HG03342 (cell line): ENCODE results near the gene HADHA.

Experiments used
- ATAC-seq: cut with Tn5 transposase; IDR thresholded peaks from one replicate; pipeline ENCODE4 v1.9.1; 2021; ENCODE audit warnings: mild to moderate bottlenecking, moderate library complexity; ENCODE audit not compliant: unreplicated experiment

Gene HADHA

DNA sequence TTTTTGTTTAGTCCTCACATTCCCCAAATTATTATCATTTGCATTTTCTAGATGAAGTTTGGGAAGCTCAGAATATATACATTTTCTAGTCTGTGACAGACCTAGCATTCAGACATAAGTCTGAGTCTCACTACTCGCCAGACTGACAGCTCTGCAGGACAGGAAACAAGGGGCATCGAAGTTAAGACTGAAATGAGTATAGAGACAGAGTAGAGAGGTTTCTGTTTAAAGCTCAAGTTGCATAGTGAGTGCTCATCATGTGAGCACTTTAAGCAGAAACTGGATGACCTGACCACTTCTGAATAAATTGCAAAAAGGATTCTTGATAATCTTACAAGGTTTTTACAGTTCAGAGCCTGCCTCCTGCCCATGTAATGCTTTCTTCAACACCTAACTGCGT is 1.4 kb upstream of the HADHA start:
- peak; percentile 46 for ATAC-seq

DNA sequence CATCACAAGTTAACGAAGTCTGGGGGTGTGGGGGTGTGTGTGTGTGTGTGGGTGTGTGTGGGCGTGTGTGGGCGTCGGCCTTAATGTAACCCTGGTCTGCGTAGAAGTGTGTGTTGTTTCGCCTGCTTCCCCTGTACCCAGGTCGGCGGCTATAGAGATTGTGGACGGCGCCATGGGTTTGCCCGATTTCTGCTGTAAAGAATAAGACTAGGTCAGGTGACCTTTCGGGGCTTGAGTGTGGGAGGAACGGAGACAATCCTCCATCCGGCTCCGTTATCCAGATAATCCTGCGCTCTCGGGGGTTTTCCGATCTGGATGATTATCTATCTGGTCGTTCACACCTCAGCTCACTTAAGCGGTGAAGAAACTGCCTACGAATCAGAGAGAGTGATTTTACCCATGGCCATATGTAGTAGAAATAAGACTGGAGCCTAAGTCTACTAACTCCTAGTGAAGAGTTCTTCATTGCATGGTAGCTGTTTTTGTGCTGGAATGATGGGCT is 850 bp upstream of the HADHA start:
- ATAC-seq = peak; percentile 11

DNA sequence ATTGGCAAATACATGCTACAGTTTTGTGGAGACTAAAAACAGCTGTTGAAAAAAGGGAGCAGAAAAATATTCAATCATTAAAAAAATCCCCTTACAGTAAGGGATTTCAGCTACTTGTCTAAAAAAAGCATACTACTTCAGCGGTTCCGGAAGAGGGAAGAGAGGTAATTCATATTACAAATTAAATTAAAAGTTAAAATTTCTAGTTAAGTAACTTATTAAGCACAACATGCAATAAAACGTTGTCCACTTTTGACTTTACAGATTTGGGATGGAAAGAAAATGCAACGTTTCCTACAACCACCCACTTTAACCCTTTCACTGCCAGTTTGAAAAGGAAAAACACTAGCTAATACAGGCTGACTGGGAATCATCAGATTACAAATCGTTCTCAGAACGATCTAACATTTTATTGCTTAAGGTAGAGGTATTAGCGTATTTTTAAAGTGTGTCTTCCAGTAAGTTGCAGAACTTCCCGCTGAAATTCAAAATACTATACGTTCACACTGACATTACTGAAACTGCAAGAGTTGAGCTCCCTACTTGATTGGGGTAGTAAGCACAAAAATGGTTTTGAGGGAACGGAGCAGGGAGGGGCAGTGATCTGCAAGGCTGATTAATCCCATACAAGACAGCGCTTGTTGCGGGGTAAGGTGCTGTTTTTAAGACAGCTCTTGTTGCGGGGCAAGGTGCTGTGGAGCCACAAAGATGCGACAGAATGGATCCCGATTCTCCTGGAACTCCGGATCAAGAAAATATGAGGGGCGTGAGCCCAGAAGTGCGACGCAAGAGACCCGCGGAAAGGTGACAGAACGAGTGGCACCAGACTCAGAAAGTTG is 743 bp downstream of the HADHA start:
- ATAC-seq = no peak

DNA sequence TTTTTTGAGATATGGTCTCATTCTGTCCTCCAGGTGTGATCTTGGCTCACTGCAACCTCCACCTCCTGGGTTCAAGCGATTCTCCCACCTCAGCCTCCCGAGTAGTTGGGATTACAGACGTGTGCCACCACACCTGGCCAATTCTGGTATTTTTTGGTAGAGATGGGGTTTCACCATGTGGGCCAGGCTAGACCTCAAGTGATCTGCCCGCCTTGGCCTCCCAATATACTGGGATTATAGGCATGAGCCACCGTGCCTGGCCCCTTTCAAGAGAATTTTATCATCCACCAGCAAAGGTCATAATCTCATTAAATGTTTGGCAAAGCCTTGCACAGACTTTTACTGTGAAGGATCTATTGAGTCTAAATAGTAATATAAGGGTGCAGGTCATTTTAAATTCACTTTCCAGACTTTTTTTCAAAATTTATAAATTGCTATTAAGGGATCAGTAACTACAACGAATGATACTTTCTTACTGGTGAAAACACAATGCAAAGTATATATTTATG is 2.5 kb downstream of the HADHA start:
- ATAC-seq = no peak

DNA sequence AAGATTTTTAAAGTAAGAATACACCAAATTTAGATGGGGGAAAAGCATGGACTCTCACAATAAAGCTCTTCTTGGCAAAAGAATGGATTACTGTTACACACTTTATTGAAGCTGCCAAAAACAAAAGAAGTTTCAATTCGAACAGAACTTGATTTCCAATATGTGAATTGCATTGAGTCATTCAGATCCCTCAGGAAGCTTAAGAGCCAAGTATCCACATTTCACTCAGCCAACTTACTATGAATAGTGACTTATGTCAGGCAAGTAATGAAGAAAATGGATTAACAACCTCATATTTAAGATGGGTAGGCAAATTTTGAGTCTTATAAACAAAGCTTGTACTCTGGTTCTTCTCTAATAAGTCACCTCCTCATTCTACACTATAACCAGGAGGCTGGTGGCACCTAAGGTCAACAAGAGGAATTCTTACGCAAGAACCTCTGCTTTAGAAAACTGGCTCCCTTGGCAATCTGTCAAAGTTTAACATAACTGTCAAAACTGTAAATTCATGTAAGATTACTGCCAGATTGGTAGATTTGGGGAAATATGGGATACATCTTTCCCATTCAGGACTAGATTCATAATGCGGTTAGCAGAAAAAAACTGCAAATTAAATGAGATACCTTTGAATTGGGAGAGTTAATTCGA is 6.0 kb downstream of the HADHA start:
- ATAC-seq = no peak

DNA sequence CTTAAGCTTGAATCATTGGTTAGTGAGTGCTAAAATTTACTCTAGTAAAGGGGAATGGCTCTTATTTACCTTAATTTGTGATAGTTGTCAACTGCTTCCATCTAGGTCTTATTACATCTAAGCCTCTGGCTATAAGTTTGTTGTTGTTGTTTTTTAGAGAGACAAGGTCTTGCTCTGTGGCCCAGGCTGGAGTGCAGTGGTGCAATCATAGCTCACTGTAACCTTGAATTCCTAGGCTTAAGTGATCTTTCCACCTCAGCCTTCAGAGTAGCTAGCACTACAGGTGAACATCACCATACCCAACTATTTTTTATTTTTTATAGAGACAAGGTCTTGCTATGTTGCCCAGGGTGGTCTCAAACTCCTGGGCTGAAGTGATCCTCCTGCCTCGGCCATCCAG is 6.6 kb downstream of the HADHA start:
- ATAC-seq = no peak

DNA sequence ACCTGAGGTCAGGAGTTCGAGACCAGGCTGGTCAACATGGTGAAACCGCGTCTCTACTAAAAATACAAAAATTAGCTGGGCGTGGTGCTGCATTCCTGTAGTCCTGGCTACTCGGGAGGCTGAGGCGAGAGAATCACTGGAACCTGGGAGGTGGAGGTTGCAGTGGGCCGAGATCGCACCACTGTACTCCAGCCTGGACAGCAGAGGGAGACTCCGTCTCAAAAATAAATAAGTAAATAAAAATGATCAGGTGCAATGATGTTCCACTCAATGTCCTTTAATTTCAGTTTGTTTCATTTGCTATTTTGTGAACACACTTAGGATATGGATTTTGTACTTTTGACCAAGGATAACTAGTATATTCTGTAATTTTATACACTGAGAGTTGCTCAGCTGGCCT is 9.3 kb downstream of the HADHA start:
- no peak for ATAC-seq

DNA sequence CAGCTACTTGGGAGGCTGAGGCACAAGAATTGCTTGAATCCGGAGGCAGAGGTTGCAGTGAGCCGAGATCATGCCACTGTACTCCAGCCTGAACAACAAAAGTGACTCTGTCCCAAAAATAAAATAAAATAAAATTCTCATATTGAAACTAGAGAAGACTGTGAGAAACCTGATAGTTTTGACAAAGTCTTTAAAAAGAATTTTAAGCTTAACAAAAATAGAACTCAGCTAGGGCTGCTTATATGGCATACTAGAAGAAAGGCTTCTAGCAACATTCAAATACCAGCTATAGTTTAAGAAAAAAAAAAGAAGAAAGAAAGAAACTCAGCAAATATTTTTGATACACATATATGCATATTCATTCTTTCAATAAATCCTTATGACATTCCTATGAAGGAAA is 13.6 kb downstream of the HADHA start:
- ATAC-seq = no peak

DNA sequence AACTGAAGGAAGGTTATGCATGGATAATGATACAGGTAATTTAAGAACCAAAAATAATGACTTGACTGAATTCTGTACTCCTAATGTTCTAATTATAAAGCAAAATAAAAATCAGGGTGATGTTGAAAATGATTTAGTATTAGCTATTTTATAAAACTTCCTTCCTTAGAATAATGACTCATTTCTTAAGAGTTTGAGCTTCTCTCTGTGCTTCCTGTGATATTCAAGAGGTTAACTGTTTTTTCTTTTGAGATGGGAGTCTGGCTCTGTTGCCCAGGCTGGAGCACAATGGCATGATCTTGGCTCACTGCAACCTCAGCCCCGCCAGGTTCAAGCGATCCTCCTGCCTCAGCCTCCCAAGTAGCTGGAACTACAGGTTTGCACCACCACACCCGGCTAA is 14.8 kb downstream of the HADHA start:
- no peak for ATAC-seq

DNA sequence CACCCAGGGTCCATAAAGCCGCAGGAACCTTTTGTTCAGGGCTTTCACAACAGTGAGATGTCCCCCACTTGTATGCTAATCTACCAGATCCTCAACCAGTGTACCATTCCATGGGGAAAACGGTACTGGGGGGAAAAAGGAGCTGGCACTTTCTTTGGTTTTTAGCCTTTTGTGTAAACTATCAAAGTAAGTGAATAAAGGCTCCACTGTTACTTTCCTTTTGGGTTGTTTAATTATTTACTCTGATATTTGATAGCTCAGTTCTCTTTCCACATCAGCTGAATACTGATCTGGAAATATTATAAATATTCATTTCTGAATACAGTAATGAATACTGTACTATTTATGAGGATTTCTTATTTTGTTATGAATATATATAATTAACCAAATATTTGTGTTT is 20.3 kb downstream of the HADHA start:
- ATAC-seq = no peak

DNA sequence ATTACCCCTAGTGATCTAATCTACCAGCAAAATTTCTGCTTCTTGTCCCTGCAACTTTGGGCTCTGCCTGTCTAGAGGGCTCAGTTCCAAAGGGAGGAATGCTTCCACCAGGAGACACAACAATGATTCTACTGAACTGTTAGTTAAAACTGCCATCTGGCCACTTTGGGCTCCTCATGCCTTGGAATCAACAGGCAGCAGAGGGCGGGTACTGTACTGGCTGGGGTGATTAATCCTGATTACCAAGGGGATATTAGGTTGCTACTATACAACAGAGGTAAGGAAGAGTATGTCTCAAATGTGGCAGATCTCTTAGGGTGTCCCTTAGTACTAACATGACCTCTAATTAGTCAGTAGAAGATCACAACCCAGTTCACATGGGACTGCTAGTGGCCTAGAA is 21.4 kb downstream of the HADHA start:
- no peak for ATAC-seq

DNA sequence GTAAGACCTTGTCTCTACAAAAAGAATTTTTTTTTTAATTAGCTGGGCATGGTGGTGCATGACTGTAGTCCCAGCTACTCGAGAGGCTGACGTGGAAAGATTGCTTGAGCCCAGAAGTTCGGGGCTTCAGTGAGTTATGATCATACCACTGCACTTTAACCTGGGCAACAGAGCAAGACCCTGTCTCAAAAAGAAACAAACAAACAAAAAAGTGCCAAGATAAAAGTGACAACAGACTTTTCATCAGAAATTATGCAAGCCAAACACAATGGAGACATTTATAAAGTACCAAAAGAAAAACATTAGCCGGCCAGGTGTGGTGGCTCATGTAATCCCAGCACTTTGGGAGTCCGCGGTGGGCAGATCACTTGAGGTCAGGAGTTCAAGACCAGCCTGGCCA is 26.7 kb downstream of the HADHA start:
- ATAC-seq = no peak

DNA sequence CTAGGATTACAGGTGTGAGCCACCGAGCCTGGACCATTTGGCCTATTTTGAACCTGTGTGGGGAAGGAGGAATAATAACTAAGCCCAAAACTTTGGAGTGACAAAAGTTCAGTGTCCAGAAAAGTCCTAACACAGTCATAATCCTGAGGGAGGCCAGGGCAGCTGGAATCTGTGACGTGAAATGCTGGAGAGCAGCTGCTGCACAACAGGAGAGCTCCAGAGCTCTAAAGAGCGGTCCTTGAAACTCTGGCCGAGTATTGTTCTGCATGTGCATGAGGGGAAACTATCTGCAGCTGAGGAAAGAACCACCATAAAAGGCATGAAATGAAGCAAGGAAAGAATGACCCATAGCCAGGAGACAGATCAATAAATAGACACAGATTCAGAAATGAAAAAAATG is 27.8 kb downstream of the HADHA start:
- ATAC-seq = no peak

DNA sequence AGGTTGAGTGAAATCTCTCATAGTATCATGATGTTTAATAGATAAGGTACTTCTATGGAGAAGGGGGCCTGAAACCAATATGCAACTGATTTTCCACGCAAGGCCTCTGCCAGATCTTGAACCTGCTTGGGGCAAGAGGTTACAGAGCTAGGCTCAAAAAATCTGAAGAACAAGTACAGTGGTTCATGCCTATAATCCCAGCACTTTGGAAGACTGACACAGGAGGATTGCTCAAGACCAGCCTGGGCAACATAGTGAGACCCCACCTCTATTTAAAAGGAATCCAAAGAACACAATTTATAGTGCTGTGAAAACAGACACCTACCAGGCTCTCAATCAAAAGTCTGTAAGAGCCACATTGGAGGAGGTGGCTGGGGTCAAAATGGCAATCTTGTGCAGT is 28.6 kb downstream of the HADHA start:
- ATAC-seq = no peak

DNA sequence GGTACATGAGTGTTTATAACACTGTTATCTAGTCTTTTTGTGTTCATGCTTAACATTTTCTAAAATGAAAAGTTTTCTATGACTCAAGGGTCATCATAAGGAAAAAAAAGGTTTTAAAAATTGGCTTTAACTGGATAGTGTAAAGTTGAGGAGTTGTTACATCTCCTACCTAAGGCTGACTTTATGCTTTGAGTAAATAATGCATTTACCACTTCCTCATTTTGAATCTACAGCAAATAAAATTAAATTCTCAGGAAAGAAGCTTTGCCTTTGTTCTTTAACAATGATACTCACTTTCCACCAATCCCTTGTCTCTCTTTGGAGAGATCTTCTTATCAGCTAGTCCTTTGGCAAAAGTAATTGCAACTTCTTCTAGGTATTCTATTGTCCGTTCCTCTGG is 29.7 kb downstream of the HADHA start:
- ATAC-seq = no peak

DNA sequence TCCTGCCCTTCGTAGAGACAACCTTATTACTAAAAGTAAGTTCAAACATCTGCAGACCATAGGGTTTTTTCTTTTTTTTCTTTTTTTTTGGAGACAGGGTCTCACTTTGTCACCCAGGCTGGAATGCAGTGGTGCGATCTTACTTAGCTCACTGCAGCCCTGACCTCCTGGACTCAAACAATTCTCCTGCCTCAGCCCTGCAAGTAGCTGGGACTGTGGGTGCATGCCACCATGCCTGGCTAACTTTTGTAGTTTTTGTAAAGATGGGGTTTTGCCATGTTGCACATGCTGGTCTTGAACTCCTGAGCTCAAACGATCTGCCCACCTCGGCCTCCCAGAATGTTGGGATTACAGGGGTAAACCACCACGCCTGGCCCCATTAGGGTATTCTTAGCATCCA is 32.4 kb downstream of the HADHA start:
- ATAC-seq = no peak

DNA sequence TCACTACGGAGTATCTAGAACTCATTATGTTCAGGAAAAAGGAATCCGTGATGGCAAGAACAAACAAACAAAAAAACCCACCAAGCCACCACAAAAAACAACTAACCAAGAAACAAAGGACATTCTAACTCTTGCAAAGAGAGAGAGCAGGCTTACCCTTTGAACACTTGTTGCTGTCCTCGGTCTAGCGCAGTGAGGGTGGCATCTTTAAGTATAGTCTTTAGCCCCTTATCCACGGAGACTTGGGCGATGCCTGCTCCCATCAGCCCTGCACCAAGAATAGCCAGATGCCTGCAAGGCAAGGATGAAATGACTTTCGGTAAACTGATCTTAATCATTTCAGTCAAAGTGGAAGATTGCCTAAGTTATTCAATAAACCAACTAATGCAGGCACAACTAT is 40.5 kb downstream of the HADHA start:
- ATAC-seq = no peak

DNA sequence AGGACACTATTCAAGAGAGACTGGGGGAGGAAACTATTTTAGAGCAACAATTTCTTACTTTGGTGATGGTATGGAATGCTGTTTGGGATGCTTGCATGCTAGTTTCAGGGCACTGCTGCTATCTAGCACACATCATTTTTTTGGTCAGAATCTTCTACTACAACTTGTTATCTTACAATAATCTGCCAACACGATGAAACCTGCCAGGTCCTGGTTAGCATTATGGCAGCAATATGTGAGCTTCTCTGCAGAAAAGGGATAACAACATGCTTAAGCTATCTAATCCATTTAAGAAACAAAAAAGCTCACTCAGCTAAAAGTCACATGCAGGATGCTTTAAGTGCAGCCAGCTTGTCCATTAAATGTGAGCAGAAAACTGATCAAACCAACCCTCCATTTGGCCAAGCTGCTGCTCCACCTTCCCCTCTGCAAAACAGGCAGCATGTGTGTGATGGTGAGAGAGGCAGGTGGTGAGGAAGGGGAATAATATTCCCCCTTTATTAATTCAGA is 41.4 kb downstream of the HADHA start:
- no peak for ATAC-seq

DNA sequence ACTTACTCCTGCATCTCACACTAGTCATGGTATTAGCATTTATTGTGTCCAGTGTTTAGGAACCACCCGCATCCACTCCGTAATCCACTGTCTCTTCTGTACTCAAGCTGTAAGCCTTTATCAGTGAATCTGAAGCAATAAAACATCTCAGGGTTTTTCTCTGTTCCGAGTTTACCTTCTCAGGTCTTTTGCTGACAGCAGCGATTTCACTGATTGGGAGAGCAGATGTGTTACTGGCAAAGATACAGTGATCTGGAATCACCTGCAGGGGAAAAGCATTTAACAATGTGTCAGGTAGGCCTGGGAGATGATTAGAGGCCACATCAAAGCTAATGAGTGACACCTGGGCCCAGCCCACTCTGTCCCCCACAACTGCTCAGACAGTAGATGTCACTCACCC is 46.9 kb downstream of the HADHA start:
- ATAC-seq = no peak

DNA sequence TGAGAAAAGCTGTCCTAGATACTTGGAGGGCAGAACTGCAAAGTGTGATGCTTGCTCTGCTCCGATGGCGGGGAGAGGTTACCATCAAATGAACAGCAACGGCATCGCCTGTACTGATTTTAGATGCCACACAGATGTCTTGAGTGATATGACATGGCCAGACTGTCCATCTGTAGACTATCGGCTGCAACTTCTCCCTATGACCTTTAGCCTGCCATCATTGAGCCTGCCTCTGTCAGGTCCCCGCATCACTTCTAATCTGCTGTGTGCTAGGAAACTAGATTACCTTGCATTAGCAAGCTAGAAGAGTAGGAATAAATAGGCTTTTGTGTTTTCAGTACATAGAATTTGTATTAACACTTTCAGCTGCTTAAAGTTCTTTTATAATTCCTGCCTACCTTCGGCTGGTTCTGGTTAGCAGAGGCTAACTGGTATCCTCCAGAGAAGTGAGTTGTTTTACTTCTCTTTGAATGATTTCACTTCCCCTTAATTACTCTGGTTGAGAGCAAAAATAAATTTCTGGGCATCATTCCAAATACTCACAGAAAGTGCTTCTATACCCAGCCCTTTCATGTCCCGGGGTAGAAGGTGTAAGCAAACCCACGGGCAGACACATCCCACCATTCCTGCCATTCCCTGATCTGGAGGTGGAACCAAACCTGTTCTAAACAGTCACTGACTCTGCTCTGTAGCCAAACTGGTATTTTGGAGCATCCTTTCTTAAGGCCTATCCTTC is 47.6 kb downstream of the HADHA start:
- peak; percentile 69 for ATAC-seq
